22Rv1 (cell line): Measurements from ENCODE around the gene RPL22.

Source experiments
- H3K27ac ChIP-seq: fragments of 450-650 bp; 2 replicates; pipeline ENCODE4 v1.5.1; 2017
- CTCF ChIP-seq: fragments of 450-650 bp; IDR thresholded peaks from 2 replicates; pipeline ENCODE4 v1.5.1; 2017; ENCODE audit warnings: mild to moderate bottlenecking
- ZFX ChIP-seq: fragments of 450-650 bp; IDR thresholded peaks from 2 replicates; pipeline ENCODE4 v1.6.1; 2017; ENCODE audit warnings: antibody characterized with exemption, borderline replicate concordance

Gene RPL22

GRCh38 chr1:6174621-6175410, 24.6 kb downstream of the RPL22 start:
- TF ChIP-seq ZFX (no peak), CTCF (no peak)
- H3K27ac ChIP-seq = no peak overlapping the region

- TF ChIP-seq CTCF = no peak
- no peak for TF ChIP-seq ZFX
- H3K27ac ChIP-seq = no peak overlapping the region
Observed at GRCh38 chr1:6172549-6172948, 26.8 kb downstream of the RPL22 start.

- H3K27ac ChIP-seq = no peak overlapping the region
- TF ChIP-seq ZFX (no peak), CTCF (peak; percentile 55)
Observed at GRCh38 chr1:6171548-6172124, 27.8 kb downstream of the RPL22 start.

- TF ChIP-seq ZFX (no peak), CTCF (no peak)
- no peak overlapping the region for H3K27ac ChIP-seq
Observed at GRCh38 chr1:6170742-6171201, 28.6 kb downstream of the RPL22 start.

GRCh38 chr1:6170116-6170741, 29.2 kb downstream of the RPL22 start:
- H3K27ac ChIP-seq = no peak overlapping the region
- no peak for TF ChIP-seq CTCF
- TF ChIP-seq ZFX = no peak

GRCh38 chr1:6168947-6169586, 30.3 kb downstream of the RPL22 start:
- H3K27ac ChIP-seq = no peak overlapping the region

More at GRCh38 chr1:6168947-6169586, 30.3 kb downstream of the RPL22 start:
- TF ChIP-seq ZFX (no peak), CTCF (no peak)
